ENCODE results near the gene PRKAR1B.
A peak's percentile ranks its signal among the peaks of the same experiment; 100 is the strongest.

PRKAR1B gene

GRCh38 chr7:727104-727805 lies at the start of gene PRKAR1B:
Gene PRKAR1B, minus strand, starts transcription at chr7:727281. Its CDS starts 15,776 bp downstream, at chr7:711505.
- peak; percentile 29 for DNase-seq

- DNase-seq: no peak
These were observed 49.3 kb upstream of the PRKAR1B start for GRCh38 chr7:776381-776780.

GRCh38 chr7:774161-775109 lies 47.4 kb upstream of the PRKAR1B start:
- DNase-seq: peak; percentile 66

GRCh38 chr7:773622-773915 lies 46.5 kb upstream of the PRKAR1B start:
- DNase-seq: no peak

- no peak for DNase-seq
These were observed 46.0 kb upstream of the PRKAR1B start for GRCh38 chr7:772861-773621.

- no peak for DNase-seq
These were observed 45.3 kb upstream of the PRKAR1B start for GRCh38 chr7:772392-772791.

GRCh38 chr7:772005-772294 lies 44.9 kb upstream of the PRKAR1B start:
- no peak for DNase-seq

- no peak for DNase-seq
These were observed 44.3 kb upstream of the PRKAR1B start for GRCh38 chr7:771234-772004.

- no peak for DNase-seq
These were observed 43.7 kb upstream of the PRKAR1B start for GRCh38 chr7:770741-771166.

- DNase-seq: no peak
These were observed 43.3 kb upstream of the PRKAR1B start for GRCh38 chr7:770336-770735.

GRCh38 chr7:768881-769504 lies 41.9 kb upstream of the PRKAR1B start:
- no peak for DNase-seq

- no peak for DNase-seq
These were observed 41.1 kb upstream of the PRKAR1B start for GRCh38 chr7:767941-768731.

- no peak for DNase-seq
These were observed 40.5 kb upstream of the PRKAR1B start for GRCh38 chr7:767580-767940.

GRCh38 chr7:765383-765782 lies 38.3 kb upstream of the PRKAR1B start:
- DNase-seq: no peak

- DNase-seq: no peak
These were observed 36.7 kb upstream of the PRKAR1B start for GRCh38 chr7:763762-764161.

- no peak for DNase-seq
These were observed 35.8 kb upstream of the PRKAR1B start for GRCh38 chr7:762885-763284.

- DNase-seq: no peak
These were observed 34.5 kb upstream of the PRKAR1B start for GRCh38 chr7:761631-762030.

GRCh38 chr7:761101-761500 lies 34.0 kb upstream of the PRKAR1B start:
- DNase-seq: no peak

- no peak for DNase-seq
These were observed 32.9 kb upstream of the PRKAR1B start for GRCh38 chr7:760006-760405.

GRCh38 chr7:759569-759968 lies 32.5 kb upstream of the PRKAR1B start:
- no peak for DNase-seq

GRCh38 chr7:757741-758163 lies 30.7 kb upstream of the PRKAR1B start:
- DNase-seq: no peak

All from stimulated activated CD4-positive, alpha-beta T cell treated with anti-CD3 and anti-CD28 coated beads, Interleukin-4, amount 100 ng/mL, for 24 hours (primary cell).